ENCODE data around the gene NLRP11.
"Not testable (repeated sequence)": the region's sequence is repeated elsewhere in the genome, so short reads cannot be mapped to it uniquely, and the experiment has no call there.

Gene NLRP11

GRCh38 chr19:55778331-55778730 lies 53.5 kb downstream of the NLRP11 start:
- DNase-seq (ENCODE audit: low spot score): no peak

DNA sequence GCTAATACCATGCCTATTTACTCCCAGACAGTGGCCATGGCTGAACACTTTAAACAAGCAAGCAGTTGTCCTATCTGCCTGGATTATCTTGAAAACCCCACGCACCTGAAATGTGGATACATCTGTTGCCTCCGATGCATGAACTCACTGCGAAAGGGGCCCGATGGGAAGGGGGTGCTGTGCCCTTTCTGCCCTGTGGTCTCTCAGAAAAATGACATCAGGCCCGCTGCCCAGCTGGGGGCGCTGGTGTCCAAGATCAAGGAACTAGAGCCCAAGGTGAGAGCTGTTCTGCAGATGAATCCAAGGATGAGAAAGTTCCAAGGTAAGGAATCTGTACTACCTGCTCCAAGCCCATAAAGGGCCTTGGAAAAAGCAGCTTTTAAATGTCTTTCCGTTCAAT lies 54.3 kb downstream of the NLRP11 start:
- no peak for DNase-seq (ENCODE audit: low spot score)

GRCh38 chr19:55769632-55770031 lies 62.2 kb downstream of the NLRP11 start:
- DNase-seq (ENCODE audit: low spot score): not testable (repeated sequence)

DNA sequence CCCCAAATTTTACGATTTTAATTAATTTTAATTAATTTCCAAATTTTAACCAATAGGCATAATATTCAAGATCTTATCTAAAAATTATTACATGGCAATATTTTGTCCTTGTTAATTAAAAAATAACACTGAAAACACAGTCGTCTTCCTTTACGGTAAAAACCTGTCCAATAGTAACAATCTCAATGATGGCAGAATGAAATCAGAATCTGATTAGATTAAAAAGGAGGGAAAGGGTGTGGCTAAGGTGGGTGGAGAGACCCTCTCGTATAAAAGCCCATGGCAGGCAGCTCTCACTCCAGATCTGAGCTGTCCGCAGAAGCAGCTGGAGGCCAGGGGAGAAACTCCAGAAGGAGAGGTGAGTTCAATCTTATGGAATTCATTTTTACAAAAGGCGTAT lies 63.0 kb downstream of the NLRP11 start, which contains the start of gene RFPL4AL1:
Gene RFPL4AL1 (plus strand): TSS at position 301 of the 400 bp plus-strand sequence. CDS start 2,687 bp downstream, outside the sequence.
- not testable (repeated sequence) for DNase-seq (ENCODE audit: low spot score)

DNA sequence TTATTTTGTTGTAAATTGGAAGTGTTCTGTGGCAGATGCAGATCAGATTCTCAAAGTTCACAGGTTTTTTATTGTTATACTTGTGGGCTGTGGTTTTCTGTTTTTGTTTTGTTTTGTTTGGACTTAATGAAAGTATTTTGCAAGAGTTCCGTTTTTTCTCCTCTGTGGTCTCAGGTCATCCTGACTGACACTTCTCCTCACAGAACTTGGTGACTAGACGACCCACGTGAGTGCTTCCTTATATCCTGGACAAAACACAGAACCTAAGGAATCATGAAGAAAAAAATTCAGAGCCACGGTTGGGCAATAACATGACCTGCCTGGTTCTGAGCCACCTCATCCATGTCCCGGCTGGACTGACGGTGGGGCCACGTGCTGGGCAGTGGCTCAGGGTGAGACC lies 65.3 kb downstream of the NLRP11 start:
- no peak for DNase-seq (ENCODE audit: low spot score)

DNA sequence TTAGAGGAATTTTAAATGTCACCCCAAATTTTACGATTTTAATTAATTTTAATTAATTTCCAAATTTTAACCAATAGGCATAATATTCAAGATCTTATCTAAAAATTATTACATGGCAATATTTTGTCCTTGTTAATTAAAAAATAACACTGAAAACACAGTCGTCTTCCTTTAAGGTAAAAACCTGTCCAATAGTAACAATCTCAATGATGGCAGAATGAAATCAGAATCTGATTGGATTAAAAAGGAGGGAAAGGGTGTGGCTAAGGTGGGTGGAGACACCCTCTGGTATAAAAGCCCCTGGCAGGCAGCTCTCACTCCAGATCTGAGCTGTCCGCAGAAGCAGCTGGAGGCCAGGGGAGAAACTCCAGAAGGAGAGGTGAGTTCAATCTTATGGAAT lies 73.0 kb downstream of the NLRP11 start, which contains the start of gene RFPL4A:
Gene RFPL4A (plus strand): TSS at position 301 of the 400 bp plus-strand sequence. CDS start 2,704 bp downstream, outside the sequence.
- not testable (repeated sequence) for DNase-seq (ENCODE audit: low spot score)

GRCh38 chr19:55756808-55757207 lies 75.0 kb downstream of the NLRP11 start:
- DNase-seq (ENCODE audit: low spot score): not testable (repeated sequence)

- no peak for DNase-seq (ENCODE audit: low spot score)
These were observed 78.4 kb downstream of the NLRP11 start for GRCh38 chr19:55753401-55753800.

- no peak for DNase-seq (ENCODE audit: low spot score)
These were observed 81.1 kb downstream of the NLRP11 start for GRCh38 chr19:55750715-55751114.

DNA sequence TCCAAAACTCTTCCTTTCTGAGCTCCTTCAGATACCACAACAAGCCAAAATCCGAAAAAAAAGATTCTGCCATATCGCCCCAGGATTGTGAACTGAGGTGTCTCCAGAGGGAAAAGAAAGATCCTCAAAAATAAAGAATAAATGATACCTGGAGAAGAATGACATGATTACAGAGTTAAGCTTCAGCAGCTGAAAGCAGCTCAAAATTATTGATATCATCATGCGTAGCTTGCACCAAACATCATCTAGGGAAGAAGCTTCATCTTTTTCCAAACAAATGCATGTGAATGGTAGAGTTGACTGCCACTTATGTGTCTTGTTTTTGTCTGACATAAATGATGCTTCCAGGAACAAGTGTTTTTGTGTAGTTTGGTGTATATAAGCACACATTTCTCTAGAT lies 93.5 kb downstream of the NLRP11 start, which contains the start of gene NLRP9:
Gene NLRP9 (minus strand): TSS at position 101 of the 400 bp plus-strand sequence. CDS start 28 bp downstream, at position 73.
- DNase-seq (ENCODE audit: low spot score): no peak

All from HuH-7.5 (cell line).